Kasumi-1 (cell line): Measurements from ENCODE around the gene MED15.

Experiments
- DNase-seq, 2 experiments: peaks; one replicate each; lab custom pipeline; 2025; lab: John Stamatoyannopoulos, UW

The MED15 gene

DNA sequence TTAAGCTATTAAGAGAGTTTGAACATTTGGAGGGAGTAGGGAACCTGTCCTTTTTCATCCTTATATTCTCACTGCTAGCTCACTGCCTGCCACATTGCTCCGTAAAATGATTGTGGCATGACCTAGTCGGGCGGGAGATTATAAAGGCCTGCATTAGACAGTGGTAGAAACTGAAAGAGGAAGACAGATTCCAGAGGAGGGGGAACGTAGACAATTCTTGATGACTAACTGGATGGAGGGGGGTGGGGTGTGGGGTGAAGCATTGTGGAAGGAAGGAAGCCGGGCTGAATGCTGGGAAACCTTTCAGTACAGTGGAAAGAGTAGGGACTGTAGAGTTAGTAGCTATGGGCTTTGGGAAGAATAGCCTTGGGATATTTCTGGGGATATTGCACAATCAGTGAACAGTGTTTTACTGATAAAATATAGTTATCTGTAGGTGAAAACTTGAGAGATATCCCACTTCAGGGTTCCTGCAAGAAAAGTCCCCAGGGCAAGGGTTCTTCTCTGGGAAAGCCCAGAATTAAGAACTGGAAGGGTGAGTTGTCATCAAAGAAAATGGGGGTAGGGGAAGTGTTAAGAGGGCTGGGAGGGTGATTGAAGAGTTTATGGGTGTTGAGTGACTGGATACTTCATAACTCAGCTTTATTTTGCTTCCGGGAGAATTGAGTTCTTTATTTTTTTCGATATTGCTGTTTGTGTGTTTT is 2.1 kb downstream of the MED15 start:
- peak; percentile 94 to 96 for DNase-seq

DNA sequence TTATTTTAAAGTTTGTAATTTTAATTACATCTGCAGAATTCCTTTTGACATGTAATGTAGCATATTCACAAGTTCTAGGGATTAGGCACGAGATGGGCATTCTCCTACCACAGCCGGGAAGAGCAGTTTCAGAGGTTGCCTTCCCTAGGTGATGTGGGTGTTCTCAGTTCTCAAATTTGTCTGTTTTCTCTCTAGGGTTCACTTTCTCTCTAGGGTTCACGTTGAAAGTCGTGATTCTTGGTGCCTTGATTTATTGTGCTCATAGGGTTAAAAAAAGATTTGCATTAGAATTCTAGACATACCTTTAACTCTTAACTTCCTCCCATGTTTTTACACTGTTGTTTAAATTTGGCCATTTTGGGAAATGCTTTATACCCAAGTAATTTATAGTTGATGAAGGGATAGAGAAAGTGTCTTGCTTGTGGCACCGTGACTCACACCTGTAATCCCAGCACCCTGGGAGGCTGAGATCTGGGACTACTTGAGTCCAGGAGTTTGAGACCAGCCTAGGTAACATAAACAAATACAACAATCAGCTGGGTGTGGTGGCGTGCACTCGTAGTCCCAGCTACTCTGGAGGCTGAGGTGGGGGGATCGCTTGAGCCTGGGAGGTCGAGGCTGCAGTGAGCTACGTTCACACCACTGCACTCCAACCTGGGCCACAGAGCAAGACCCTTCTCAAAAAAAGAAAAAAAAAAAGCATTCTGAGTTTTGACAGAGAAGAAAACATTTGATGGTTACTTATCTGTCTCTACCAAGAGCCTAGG is 3.6 kb downstream of the MED15 start:
- no peak for DNase-seq

- DNase-seq, result no peak
Measured at GRCh38 chr22:20511578-20512229, 4.3 kb downstream of the MED15 start.

- no peak for DNase-seq
Measured at GRCh38 chr22:20514658-20515406, 7.4 kb downstream of the MED15 start.

DNA sequence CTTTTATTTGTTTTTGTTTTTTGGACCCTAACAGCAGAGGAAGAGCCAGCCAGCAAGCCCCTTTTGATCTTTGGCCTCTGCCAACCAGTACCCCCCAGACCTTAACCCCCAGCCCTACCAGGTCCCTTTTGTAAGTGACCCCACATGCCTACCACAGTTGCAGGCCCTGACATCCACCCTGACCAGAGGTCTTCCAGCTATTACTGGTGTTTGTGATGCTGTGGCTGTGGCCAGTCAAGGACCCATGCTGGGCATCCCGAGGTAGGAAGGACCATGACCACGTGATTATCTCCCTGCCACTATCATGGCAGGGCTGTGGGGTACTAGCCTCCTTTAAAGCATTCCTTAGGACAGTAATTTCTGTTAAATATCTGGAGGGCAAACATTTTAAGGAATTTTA is 9.0 kb downstream of the MED15 start:
- DNase-seq, result no peak

DNA sequence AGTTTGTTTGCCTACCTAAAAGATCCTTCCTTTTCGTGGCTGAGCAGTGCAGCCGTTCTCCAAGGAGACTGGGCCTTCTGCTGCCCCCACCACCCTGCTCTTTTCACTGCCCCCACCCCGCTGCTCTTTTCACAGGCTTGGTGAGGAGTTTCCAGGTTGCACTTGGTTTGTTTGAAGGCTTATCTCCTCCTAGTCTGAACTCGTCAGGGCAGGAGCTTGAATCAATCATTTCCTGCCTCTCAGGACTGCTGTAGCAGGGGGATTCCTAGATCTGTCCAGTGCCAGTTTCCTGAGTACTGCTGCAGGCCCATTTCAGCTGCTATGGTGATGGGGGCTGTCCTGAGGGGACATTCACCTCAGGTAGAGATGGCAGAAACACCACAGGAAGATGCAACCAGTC is 10.0 kb downstream of the MED15 start:
- DNase-seq, result no peak

DNA sequence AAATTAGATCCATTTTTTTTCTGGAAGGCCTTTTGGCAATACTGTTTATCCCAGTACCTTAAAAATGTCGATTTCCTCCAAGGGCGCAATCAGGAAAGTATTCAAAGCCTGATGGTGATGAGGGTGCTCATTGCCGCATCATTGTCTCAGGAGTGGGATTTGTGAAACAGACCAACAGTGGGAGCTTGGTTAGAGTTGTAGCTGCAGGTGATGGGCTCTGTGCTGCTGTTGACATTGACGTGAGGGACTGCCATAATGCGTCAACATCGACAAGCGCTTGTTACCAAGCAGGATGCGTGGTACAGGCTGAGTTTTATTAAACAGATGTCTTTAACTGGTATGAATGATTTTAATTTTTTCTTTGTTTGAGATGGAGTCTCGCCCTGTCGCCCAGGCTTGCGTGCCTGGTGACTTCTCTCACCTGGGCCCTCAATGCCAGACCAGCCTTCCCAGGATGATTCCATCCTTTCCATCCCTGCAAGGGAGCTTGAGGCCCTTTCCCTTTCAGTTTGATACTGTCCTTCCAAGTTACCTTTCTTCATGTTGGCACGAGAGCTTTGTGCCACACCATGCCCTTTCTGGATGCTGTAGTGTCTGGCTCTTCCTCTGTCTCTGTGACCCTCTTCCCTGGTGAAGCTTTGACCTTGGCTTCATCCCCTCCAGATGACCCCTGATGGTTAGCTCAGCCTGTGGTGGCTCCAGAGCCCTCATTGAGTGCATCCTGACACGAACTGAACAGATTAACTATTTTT is 10.6 kb downstream of the MED15 start:
- DNase-seq, result no peak

- no peak for DNase-seq
Measured at GRCh38 chr22:20519558-20519957, 12.1 kb downstream of the MED15 start.

GRCh38 chr22:20520093-20520511 is 12.7 kb downstream of the MED15 start:
- DNase-seq, result peak in 1 of 2 experiments; percentile 9

DNA sequence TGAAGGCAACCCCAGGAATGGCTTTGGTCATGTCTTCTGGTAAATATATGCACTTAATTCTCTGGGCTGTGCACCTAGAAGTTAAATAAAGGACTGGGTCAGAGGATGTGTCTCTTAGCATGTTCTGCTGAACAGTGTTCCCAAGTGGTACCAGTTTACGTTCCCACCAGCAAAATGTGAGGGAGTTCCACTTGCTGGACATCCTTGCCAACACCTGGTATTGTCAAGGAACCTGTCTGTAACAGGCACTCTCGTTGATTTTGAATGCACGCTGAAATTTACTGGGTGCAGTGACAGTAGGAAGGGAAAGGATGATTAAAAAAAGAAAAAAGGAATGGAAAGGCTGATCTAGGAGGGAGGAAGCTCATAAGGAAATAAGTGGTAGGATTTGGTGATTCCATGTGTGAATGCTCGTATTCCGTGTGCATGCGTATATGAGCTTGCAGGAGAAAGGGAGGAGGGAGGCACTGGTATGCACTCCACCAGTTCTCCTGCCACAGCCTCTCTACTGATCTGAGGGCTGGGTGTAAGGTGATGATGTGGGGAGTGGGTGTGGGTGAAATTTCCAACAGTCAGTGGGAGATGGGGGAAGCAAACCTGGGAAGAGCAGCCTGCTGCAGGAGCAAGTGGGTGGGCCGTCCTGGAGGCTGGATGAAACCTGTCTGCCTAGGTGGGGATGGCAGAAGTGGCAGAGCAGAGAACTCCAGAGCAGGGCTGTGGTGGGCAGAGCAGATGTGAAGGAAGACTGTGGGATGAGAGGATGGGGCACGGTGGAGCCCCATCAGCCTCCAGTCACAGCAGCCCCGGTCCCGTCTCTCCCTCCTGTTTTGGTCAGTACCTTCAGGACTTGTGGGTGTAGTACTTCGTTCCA is 15.0 kb downstream of the MED15 start:
- no peak for DNase-seq

GRCh38 chr22:20523086-20523983 is 15.9 kb downstream of the MED15 start:
- DNase-seq, result no peak

- DNase-seq, result no peak
Measured at GRCh38 chr22:20524004-20524481, 16.6 kb downstream of the MED15 start.

GRCh38 chr22:20525048-20525447 is 17.6 kb downstream of the MED15 start:
- DNase-seq, result no peak

DNA sequence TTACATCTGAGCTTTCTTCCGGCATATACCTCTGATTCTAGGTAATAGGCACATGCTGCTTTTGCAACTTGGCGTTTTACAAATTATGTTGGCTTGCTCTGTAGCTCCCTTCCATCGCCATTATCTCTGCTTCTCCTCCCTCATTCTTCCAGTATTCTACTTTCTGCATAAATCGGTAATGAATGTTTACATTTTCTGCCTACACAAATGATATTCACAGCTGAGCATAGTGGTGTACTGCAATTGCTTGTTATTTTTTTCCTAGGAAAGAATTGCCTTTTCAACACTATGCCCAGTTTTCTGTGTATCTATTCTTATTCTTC is 18.9 kb downstream of the MED15 start:
- no peak for DNase-seq

- DNase-seq, result no peak
Measured at GRCh38 chr22:20526628-20527355, 19.4 kb downstream of the MED15 start.

GRCh38 chr22:20528405-20528978 is 21.1 kb downstream of the MED15 start:
- no peak for DNase-seq

GRCh38 chr22:20530368-20531153 is 23.2 kb downstream of the MED15 start:
- DNase-seq, result no peak

- no peak for DNase-seq
Measured at GRCh38 chr22:20531154-20531403, 23.7 kb downstream of the MED15 start.
